ENCODE data around the gene LRRC57. TPM values are rescaled to one million over a fixed set of nuclear protein-coding genes. Genes with fewer than 3 reads are reported as not detected.

The LRRC57 gene
- total RNA-seq, 2 experiments from 2014 or later = 13.7 to 15.1 TPM

DNA sequence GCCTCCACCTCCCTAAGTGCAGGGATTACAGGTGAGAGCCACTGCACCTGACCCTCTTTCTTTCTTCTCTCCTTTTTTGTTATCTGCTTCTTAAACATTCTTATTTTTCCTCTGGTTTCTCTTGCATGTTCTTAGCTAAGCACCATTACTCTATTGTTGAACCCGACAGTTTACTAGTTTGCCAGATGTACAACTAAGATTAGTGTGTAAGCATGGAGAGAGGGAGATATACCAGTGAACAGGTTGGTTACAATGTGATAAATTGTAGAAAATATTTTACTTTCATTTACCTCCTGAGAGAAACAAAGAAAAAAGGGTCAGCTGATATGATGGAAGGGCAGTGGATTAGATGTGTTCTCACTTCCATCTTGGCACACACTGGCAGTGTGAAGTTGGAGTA lies 5.0 kb upstream of the LRRC57 start:
- H3K9me3 Mint-ChIP-seq = no peaks in the 10 kb centered on the region
- peaks cover 24% of the 10 kb centered on the region for H3K4me1 Mint-ChIP-seq (ENCODE audit: low read depth)
- DNase-seq = no peak
- TF ChIP-seq, protein P1, sequence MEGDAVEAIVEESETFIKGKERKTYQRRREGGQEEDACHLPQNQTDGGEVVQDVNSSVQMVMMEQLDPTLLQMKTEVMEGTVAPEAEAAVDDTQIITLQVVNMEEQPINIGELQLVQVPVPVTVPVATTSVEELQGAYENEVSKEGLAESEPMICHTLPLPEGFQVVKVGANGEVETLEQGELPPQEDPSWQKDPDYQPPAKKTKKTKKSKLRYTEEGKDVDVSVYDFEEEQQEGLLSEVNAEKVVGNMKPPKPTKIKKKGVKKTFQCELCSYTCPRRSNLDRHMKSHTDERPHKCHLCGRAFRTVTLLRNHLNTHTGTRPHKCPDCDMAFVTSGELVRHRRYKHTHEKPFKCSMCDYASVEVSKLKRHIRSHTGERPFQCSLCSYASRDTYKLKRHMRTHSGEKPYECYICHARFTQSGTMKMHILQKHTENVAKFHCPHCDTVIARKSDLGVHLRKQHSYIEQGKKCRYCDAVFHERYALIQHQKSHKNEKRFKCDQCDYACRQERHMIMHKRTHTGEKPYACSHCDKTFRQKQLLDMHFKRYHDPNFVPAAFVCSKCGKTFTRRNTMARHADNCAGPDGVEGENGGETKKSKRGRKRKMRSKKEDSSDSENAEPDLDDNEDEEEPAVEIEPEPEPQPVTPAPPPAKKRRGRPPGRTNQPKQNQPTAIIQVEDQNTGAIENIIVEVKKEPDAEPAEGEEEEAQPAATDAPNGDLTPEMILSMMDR (IDR thresholded peaks at IDR 0.05) = no peak
- H3K36me3 Mint-ChIP-seq (ENCODE audit: low read depth) = peaks cover 11% of the 10 kb centered on the region
- intact Hi-C loops (cut with micrococcal nuclease) = no loop called here
- POLR2A ChIA-PET = interaction anchor here (1.0 kb wide), 1 partner anchor 53 kb away, joined by 4 read pairs; no protein-coding TSS in a partner anchor
- ATAC-seq = no peak
- no peak overlapping the region for H3K4me3 Mint-ChIP-seq
- no peaks in the 10 kb centered on the region for H3K27me3 Mint-ChIP-seq
- peak overlapping the region; percentile 55 for H3K27ac Mint-ChIP-seq
- CTCF ChIA-PET = no interaction called here

DNA sequence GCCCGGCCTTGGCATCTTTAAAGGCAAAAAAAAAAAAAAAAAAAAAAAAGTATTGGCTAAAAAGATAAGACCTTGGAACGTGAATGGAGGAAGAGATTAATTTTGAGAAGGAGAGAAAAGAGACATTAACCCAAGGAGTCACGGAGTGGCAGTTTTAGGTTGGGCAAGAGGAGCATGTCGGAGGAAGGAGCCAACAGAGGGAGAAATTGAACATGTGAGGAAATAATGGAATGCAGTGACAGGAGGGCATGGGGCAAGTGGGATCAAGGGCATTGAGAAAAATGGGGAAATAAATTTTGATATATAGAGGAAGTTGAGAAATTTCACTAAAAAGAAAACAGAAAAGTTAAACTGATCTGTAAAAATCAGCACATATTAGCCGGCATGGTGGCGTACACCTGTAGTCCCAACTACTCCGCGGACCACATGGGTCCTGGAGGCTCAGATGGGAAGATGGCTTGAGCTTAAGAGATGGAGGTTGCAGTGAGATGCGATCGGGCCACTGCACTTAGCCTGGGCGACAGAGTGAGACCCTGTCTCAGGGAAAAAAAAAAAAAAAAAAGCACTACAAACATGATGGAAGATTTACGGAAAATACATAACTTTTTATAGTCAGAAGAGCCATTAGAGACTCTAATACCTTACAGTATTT lies 1.3 kb upstream of the LRRC57 start:
- Mint-ChIP-seq H3K36me3 (ENCODE audit: low read depth) (peaks cover 14% of the 10 kb centered on the region), H3K9me3 (no peaks in the 10 kb centered on the region), H3K27ac (peak overlapping the region; percentile 21), H3K4me3 (peak overlapping the region; percentile 100), H3K4me1 (ENCODE audit: low read depth) (peaks cover 49% of the 10 kb centered on the region), H3K27me3 (no peaks in the 10 kb centered on the region)
- intact Hi-C loops (cut with micrococcal nuclease) = no loop called here
- ChIA-PET POLR2A (interaction anchor here (0.7 to 2.5 kb wide), 4 partner anchors 11 to 59 kb away, joined by 4 to 12 read pairs (median 7); partner anchors contain the start of gene ZNF106), CTCF (interaction anchor here (0.6 to 1.5 kb wide), 2 partner anchors 11 to 118 kb away, joined by 3 read pairs; no protein-coding TSS in a partner anchor)
- TF ChIP-seq, protein P1 (IDR thresholded peaks at IDR 0.05) = no peak
- DNase-seq (no peak), ATAC-seq (no peak)

DNA sequence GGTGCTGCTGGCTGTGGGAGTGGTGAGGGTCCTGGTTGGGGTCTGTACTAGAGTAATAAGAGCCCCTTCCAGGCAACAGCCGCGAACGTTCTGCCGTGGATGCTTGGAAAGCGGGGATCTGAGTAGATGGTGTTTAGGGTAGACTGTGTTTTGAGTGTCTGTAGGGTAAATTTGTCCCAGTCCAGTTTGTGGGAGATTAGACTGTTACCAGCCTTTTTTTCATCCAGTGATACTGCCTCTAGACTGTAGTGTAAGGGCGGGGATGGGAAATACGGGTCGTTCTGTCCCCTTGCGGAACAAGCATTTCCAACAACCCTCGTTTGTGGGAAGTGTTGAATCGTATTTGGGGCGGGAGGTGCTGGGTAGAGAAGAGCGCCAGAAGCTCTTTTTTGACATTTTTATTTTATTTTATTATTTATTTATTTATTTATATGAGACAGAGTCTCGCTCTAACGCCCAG lies 469 bp upstream of the LRRC57 start:
- TF ChIP-seq, protein P1 (IDR thresholded peaks at IDR 0.05) = no peak
- ATAC-seq (peak; percentile 50), DNase-seq (peak; percentile 15)
- Mint-ChIP-seq H3K27ac (peak overlapping the region; percentile 99), H3K9me3 (no peaks in the 10 kb centered on the region), H3K36me3 (ENCODE audit: low read depth) (peaks cover 14% of the 10 kb centered on the region), H3K4me1 (ENCODE audit: low read depth) (peaks cover 50% of the 10 kb centered on the region), H3K4me3 (peak overlapping the region; percentile 100), H3K27me3 (no peaks in the 10 kb centered on the region)
- CTCF ChIA-PET = no interaction called here
- POLR2A ChIA-PET = interaction anchor here (0.6 to 3.8 kb wide), 5 partner anchors 10 to 58 kb away, joined by 3 to 17 read pairs (median 10); partner anchors contain the start of genes STARD9 and ZNF106
- intact Hi-C loops (cut with micrococcal nuclease) = no loop called here

DNA sequence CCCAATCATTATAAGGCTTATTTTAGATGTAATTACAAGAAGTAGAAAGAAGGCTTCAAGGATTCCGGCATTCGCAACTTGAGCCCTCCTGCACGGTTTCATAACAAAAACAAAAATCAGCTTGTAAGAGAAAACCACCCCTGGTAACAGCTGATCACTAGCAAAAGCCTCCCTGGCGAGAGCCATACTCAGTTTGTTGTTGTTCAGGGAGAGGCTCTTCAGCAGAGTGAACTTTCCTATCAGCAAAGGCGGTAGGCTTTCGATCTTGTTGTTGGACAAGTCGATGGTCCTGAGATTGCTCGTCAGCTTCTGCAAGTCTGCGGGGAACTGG lies 710 bp downstream of the LRRC57 start:
- Mint-ChIP-seq H3K36me3 (ENCODE audit: low read depth) (peaks cover 16% of the 10 kb centered on the region), H3K9me3 (no peaks in the 10 kb centered on the region), H3K4me3 (peak overlapping the region; percentile 100), H3K27ac (peak overlapping the region; percentile 99), H3K4me1 (ENCODE audit: low read depth) (peaks cover 42% of the 10 kb centered on the region), H3K27me3 (no peaks in the 10 kb centered on the region)
- ATAC-seq = no peak
- intact Hi-C loops (cut with micrococcal nuclease) = no loop called here
- ChIA-PET CTCF (interaction anchor here (1.2 kb wide), 1 partner anchor 102 kb away, joined by 4 read pairs; no protein-coding TSS in a partner anchor), POLR2A (interaction anchor here (0.6 to 3.8 kb wide), 10 partner anchors 9 to 105 kb away, joined by 3 to 17 read pairs (median 3); partner anchors contain the start of genes STARD9 and ZNF106)
- TF ChIP-seq, protein P1 (IDR thresholded peaks at IDR 0.05) = no peak
- no peak for DNase-seq
